Calu3 (cell line): ENCODE data around the gene GPD1. TPM values are rescaled to one million over a fixed set of nuclear protein-coding genes. Genes with fewer than 3 reads are reported as not detected.

Experiments used
- BruUV-seq: library from RNA; stranded (reverse); fragments of 400-500 nt; replicated peaks from 2 replicates; lab custom pipeline; 2021; lab: Mats Ljungman, UMichigan
- CTCF ChIA-PET: fragments of 300-600 bp; sonication (Branson Sonifier 250); formaldehyde crosslinking; loops from one replicate; lab custom pipeline; 2022; ENCODE audit warnings: antibody characterized with exemption; lab: Charles Lee
- DNase-seq: peaks from one replicate; pipeline ENCODE4 v3.0.0; 2022
- H3K27ac Mint-ChIP-seq: one replicate; pipeline ENCODE4 v1.8.0; 2022; ENCODE audit warnings: mixed read lengths; ENCODE audit not compliant: unreplicated experiment
- H3K27me3 Mint-ChIP-seq: one replicate; pipeline ENCODE4 v1.8.0; 2022; ENCODE audit warnings: mixed read lengths; ENCODE audit not compliant: unreplicated experiment
- H3K36me3 Mint-ChIP-seq: one replicate; pipeline ENCODE4 v1.8.0; 2022; ENCODE audit warnings: mild to moderate bottlenecking, moderate library complexity, mixed read lengths; ENCODE audit not compliant: insufficient read depth, unreplicated experiment
- H3K4me1 Mint-ChIP-seq: one replicate; pipeline ENCODE4 v1.8.0; 2022; ENCODE audit warnings: mild to moderate bottlenecking, low read depth, mixed read lengths; ENCODE audit not compliant: unreplicated experiment
- H3K4me3 Mint-ChIP-seq: one replicate; pipeline ENCODE4 v1.8.0; 2022; ENCODE audit warnings: mild to moderate bottlenecking, low read depth, moderate library complexity, mixed read lengths; ENCODE audit not compliant: unreplicated experiment
- H3K9me3 Mint-ChIP-seq: one replicate; pipeline ENCODE4 v1.8.0; 2022; ENCODE audit warnings: low read depth, mixed read lengths; ENCODE audit not compliant: unreplicated experiment
- CTCF ChIP-seq: fragments of 200-600 bp; IDR thresholded peaks from one replicate; pipeline ENCODE4 v1.8.0; 2022; ENCODE audit warnings: antibody characterized with exemption; ENCODE audit not compliant: unreplicated experiment
- intact Hi-C: fragments of 100-400 bp; cut with micrococcal nuclease; formaldehyde crosslinking; loops from one replicate; pipeline ENCODE4 v1.10.0; 2022; ENCODE audit not compliant: unreplicated experiment
- total RNA-seq: library from RNA; stranded (reverse); gene quantifications from 2 replicates; pipeline ENCODE4 v1.2.3, GENCODE V29; 2022

Gene GPD1
- total RNA-seq, 1 experiment from 2014 or later, result 0.21 TPM

DNA sequence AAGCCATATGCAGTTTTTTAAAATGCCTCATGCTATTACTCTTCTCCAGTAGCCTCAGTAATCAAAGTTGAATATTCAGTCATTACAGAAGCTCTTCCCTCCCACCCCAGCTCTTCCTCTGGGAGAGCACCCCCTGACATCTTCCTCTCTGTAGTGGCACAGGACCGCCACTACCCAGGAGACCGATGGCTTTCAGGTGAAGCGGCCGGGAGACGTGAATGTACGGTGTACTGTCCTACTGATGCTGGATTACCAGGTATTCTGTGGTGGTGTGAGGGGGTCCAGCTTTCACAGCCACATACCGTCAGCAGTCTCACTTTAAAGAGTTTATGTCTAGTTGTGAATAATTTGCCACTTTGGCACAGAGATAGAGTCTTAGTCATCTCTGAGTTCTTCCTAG, 14.1 kb upstream of the GPD1 start:
- Mint-ChIP-seq H3K27me3 (no peaks in the 10 kb centered on the region), H3K4me1 (peaks cover 14% of the 10 kb centered on the region), H3K9me3 (no peaks in the 10 kb centered on the region), H3K36me3 (peaks cover 25% of the 10 kb centered on the region), H3K27ac (no peak overlapping the region), H3K4me3 (no peak overlapping the region)
- intact Hi-C loops, result no loop called here
- no peak for DNase-seq
- CTCF ChIA-PET, result interaction anchor here (2.0 kb wide), 1 partner anchor 22 kb away, joined by 7 read pairs; the partner anchor contains the start of gene COX14
- no TSS peak for BruUV-seq
- TF ChIP-seq CTCF, result no peak

DNA sequence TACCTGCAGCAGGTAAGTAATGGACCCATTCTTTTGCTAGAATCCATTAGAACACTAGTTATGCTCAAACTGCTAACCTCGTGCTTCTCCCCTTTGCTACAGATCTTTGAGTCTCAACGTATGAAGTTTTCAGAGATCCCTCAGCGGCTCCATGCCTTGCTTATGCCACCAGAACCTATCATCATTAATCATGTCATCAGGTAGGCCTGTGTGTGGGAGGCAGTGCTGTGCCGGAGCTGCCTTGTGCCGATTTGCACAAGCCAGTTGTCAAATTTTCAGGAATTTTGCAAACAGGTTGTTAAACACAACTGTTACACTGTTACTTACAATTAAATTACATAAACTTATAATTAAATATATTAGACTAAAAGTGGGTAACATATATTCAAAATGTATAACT, 13.4 kb upstream of the GPD1 start:
- intact Hi-C loops, result no loop called here
- no TSS peak for BruUV-seq
- no peak overlapping the region for H3K4me3 Mint-ChIP-seq
- H3K27me3 Mint-ChIP-seq, result no peaks in the 10 kb centered on the region
- peaks cover 14% of the 10 kb centered on the region for H3K4me1 Mint-ChIP-seq
- no peak for DNase-seq
- CTCF ChIA-PET, result interaction anchor here (0.7 kb wide), 1 partner anchor 86 kb away, joined by 3 read pairs; no protein-coding TSS in a partner anchor
- no peak for TF ChIP-seq CTCF
- no peaks in the 10 kb centered on the region for H3K9me3 Mint-ChIP-seq
- H3K27ac Mint-ChIP-seq, result no peak overlapping the region
- peaks cover 21% of the 10 kb centered on the region for H3K36me3 Mint-ChIP-seq

DNA sequence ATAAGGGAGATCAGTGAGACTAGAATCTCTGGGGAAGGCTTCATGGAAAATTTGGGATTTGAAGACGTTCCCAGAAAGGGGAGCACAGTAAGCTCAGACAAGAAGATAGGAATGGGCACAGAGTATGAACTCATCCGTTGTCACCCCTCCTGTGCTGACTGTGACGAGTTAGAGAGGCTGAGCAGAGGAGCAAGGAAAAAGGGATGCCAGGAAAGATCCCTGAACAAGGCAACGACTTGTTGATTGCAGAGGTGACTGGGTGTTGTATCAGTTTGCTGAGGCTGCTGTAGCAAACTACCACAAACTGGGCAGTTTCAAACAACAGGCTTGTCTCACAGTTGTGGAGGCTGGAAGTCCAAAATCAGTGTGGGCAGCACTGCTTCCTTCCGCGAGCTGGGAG, 5.9 kb upstream of the GPD1 start:
- H3K27me3 Mint-ChIP-seq, result no peaks in the 10 kb centered on the region
- intact Hi-C loops, result no loop called here
- no peaks in the 10 kb centered on the region for H3K9me3 Mint-ChIP-seq
- no peak overlapping the region for H3K27ac Mint-ChIP-seq
- no peak for DNase-seq
- CTCF ChIA-PET, result no interaction called here
- H3K4me3 Mint-ChIP-seq, result no peak overlapping the region
- no peak for TF ChIP-seq CTCF
- peaks cover 19% of the 10 kb centered on the region for H3K36me3 Mint-ChIP-seq
- H3K4me1 Mint-ChIP-seq, result no peaks in the 10 kb centered on the region
- BruUV-seq, result no TSS peak

DNA sequence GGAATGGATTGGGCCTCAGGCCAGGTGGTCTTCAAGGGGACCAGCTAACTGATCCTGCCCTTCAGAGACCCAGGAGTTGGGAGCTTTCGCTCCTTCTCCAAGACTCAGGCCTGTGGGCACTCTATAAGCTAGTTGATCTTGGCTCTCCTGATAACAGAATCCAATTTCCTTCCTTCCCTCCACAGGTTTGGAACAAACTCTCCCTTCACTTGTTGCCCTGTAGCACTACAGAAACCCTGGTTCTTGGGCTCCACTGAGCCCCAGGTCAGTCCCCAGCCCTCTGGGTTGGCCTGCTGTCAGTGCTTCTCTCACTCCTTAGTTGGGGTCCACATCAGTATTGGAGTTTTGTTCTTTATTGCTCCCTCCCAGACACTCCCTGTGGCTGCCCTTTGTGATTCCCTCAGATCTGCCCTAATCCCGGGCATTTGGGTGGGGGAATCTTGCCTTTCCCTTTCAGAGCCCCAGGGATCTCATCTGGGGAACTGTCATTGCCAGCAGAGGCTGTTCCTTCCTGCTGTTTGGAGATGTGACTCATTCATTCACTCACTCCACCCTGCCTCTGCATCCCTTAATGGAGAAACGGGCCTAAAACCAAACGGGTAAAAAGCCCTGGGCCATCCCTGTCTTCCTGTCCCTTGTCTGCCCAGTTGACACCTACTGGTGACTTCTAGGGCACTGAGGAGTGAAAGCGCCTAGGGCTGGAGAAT, 4.4 kb upstream of the GPD1 start:
- no peak overlapping the region for H3K4me3 Mint-ChIP-seq
- no peak overlapping the region for H3K27ac Mint-ChIP-seq
- H3K9me3 Mint-ChIP-seq, result no peaks in the 10 kb centered on the region
- DNase-seq, result no peak
- H3K4me1 Mint-ChIP-seq, result peaks cover 11% of the 10 kb centered on the region
- H3K36me3 Mint-ChIP-seq, result peaks cover 19% of the 10 kb centered on the region
- no TSS peak for BruUV-seq
- no peak for TF ChIP-seq CTCF
- H3K27me3 Mint-ChIP-seq, result peaks cover 6% of the 10 kb centered on the region
- intact Hi-C loops, result no loop called here
- CTCF ChIA-PET, result no interaction called here
